Measurements from ENCODE around the gene STXBP4. TPM values are rescaled to one million over a fixed set of nuclear protein-coding genes. Genes with fewer than 3 reads are reported as not detected.

STXBP4 gene
- total RNA-seq, 1 donor from 2014 or later: 5.1 TPM

DNA sequence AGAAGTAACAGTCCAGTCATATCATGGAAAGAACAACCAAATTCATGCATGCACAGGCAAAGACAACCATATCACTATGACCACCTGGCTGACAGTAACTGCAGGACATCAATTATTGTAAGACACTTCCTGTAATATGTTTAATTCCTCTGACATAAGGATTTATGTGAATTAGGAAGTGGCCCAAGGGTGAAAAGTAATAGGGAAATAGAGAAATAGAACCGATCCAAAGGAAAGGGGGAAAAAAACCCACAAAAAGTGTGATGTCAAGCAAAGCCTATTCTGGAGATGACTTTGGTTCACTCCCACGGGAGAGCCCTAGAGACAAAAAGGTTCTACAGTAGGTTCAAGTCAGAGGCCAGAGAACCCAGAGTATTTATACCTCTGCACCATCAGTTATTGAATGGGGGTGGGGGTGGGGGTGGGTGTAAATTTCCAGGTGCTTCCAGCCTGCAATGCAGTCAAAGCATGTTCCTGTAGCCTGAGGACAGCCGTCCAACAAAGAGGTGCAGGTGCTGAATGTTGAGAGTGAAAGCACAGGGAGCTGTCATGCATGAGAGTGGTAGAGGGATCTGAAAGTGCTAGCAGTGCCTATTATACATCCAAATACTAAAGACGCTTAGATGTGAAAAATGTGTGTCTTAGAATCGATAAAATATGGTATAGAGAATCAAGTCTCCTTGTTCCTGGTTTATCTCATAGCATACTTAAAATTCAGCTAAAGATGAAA lies 200.6 kb downstream of the STXBP4 start:
- no peak overlapping the region for H3K4me3 ChIP-seq (ENCODE audit: low read depth, low read length)
- no peak for DNase-seq (ENCODE audit: low read depth)
- TF ChIP-seq, protein P1, sequence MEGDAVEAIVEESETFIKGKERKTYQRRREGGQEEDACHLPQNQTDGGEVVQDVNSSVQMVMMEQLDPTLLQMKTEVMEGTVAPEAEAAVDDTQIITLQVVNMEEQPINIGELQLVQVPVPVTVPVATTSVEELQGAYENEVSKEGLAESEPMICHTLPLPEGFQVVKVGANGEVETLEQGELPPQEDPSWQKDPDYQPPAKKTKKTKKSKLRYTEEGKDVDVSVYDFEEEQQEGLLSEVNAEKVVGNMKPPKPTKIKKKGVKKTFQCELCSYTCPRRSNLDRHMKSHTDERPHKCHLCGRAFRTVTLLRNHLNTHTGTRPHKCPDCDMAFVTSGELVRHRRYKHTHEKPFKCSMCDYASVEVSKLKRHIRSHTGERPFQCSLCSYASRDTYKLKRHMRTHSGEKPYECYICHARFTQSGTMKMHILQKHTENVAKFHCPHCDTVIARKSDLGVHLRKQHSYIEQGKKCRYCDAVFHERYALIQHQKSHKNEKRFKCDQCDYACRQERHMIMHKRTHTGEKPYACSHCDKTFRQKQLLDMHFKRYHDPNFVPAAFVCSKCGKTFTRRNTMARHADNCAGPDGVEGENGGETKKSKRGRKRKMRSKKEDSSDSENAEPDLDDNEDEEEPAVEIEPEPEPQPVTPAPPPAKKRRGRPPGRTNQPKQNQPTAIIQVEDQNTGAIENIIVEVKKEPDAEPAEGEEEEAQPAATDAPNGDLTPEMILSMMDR (conservative IDR thresholded peaks at IDR 0.05; ENCODE audit: low read depth, low read length): no peak

DNA sequence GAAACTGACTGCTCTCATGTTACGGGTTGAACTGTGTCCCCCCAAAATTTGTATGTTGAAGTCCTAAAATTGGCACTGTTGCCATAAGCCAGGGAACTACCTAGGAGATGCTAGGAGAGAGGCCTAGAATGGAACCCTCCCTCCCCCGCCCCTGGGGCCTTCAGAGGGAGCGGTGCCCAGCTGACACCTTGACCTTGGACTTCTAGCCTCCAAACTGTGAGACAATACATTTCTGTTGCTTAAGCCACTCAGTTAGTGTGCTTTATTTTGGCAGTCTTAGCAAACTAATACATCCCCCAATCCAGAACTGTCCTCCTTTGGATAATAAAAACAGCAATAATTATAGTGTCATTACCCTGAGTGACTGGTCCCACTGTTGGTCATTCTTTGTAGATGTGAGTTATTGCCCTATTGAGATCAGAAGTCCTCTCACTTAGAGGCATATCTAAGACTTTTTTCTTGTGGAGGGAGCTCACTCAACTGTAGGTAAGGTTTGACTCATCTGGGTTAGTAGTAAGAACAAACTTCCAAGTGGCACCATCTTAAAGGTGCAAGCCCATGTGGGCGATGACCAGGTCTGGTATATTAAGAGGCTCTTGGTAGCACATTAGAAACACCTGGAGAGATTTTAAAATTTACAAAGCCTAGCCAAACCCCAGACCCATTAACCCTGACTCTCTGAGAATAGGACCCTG lies 203.2 kb downstream of the STXBP4 start:
- no peak overlapping the region for H3K4me3 ChIP-seq (ENCODE audit: low read depth, low read length)
- DNase-seq (ENCODE audit: low read depth): no peak
- TF ChIP-seq, protein P1 (conservative IDR thresholded peaks at IDR 0.05; ENCODE audit: low read depth, low read length): no peak

DNA sequence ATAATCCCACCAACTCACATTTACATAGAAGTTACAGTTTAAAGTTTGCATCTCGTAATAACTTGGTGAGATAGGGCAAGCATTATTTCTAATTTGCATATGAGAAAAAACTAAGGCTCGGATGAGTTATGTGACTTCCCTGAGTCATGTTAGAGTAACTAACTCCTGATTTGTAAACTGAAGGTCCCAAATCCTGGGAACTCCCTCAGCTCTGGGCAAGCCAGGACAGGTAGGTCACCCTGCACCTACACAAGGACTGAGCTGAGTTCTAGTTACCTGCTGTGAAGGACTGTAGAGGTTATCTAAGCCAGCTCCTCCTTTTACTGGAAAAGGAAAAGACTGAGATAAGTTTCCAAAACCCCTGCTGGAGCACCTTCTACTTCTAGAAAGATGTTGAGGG lies 204.0 kb downstream of the STXBP4 start:
- H3K4me3 ChIP-seq (ENCODE audit: low read depth, low read length): no peak overlapping the region
- TF ChIP-seq, protein P1 (conservative IDR thresholded peaks at IDR 0.05; ENCODE audit: low read depth, low read length): no peak
- no peak for DNase-seq (ENCODE audit: low read depth)

DNA sequence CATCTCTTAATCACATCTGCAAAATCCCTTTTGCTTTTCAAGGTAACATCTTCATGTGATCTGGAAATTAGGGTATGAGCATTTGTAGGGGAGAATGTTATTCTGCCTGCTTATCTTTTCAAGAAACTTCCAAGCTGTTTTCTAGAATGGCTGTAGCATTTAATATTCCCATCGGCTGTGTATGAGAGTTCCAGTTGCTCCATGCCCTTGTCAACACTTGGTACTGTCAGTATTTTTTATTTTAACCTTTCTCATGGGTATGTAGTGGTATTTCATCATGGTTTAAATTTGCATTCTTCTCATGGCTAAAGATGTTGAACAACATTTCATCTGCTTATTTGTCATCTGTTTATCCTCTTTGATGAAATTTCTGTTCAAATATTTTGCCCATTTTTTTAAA lies 205.6 kb downstream of the STXBP4 start:
- no peak for DNase-seq (ENCODE audit: low read depth)
- no peak overlapping the region for H3K4me3 ChIP-seq (ENCODE audit: low read depth, low read length)
- TF ChIP-seq, protein P1 (conservative IDR thresholded peaks at IDR 0.05; ENCODE audit: low read depth, low read length): no peak

DNA sequence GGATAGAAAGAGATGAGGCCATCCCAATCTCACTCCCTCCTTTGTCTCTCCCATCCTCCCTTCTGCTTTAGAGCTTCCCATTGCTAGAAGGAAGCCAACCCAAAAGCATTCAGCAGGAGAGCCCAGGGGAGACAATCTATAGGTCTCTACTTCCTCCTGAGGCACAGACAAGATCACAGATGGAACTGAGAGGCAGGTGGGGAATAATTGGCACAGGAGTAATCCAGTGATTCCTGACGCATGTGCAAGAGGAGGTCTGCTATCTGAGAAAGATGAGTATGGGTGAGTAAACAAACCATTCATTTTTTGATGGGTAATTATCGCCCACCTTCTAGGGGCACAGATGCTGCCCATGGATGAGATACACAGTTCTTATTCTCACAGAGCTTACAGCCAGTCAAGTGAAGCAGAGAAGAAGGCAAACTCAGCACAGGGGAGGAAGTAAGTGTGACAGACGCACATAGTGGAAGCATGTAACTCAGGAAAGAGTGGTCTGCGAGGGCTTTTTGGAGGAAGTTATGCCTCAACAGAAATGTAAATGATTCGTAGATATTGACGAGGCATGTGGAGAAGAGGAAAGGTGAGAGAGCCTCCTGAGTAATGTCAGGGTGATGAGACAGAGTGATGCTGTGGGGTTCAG lies 207.3 kb downstream of the STXBP4 start:
- DNase-seq (ENCODE audit: low read depth): no peak
- TF ChIP-seq, protein P1 (conservative IDR thresholded peaks at IDR 0.05; ENCODE audit: low read depth, low read length): no peak
- H3K4me3 ChIP-seq (ENCODE audit: low read depth, low read length): no peak overlapping the region

DNA sequence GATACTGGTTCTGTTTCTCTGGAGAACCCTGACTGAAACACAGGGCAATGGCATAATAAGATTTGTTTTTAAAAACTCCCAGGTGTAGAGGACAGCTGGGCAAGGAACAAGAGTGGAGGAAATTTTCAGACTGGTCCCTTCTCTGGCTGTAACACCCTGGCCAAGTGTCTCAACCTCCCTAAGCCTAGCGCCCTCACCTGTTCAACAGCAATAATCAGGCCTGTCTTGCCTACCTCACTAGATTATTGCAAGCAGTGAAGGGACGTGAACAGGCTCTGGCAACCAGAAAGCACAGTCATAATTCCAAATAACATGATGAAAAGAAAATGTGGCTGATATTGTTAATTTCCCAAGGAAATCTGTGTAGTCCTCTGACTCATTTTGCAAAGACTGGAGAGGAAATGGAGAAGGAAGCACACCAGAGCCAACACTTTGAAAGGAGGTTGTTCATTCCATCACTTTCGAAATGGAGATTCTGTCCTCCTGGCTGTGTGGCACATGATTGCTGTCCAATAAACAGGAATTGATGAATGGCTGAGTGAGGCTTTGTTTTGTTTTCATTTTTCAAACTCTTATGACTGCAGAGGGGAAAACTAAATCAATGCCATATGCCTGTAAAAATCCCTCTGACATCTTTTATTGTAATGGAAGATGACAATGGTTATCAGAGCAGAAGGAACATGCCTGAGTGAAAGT lies 208.7 kb downstream of the STXBP4 start:
- TF ChIP-seq, protein P1 (conservative IDR thresholded peaks at IDR 0.05; ENCODE audit: low read depth, low read length): peak; percentile 42
- no peak overlapping the region for H3K4me3 ChIP-seq (ENCODE audit: low read depth, low read length)
- DNase-seq (ENCODE audit: low read depth): no peak
